HG03064 (cell line): ENCODE measurements around the gene CHN2.
"Not testable (repeated sequence)": the region's sequence is repeated elsewhere in the genome, so short reads cannot be mapped to it uniquely, and the experiment has no call there.

Experiments
- ATAC-seq: cut with Tn5 transposase; IDR thresholded peaks from one replicate; pipeline ENCODE4 v1.9.1; 2021; ENCODE audit warnings: low read depth; ENCODE audit not compliant: unreplicated experiment

The CHN2 gene

DNA sequence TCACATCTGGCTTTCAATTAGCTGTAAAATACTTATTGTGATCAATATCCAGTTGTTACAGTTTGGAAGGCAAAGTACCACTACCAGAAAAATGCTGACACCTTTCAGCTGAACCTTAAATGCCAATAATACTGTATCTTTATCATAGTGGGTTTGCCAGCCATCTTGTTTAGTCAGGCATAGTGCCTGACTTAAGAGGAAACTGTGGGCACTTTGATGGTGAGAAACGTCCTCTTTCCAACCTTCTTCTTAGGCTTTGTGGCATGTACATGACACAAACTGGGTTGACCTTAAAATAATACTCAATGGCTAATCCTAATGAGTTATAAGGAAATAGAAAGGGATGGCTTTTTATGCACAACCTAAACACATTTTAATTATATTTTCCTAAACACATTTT is 316.8 kb downstream of the CHN2 start:
- no peak for ATAC-seq

- ATAC-seq = no peak
Observed at GRCh38 chr7:29511851-29512250, 317.3 kb downstream of the CHN2 start.

DNA sequence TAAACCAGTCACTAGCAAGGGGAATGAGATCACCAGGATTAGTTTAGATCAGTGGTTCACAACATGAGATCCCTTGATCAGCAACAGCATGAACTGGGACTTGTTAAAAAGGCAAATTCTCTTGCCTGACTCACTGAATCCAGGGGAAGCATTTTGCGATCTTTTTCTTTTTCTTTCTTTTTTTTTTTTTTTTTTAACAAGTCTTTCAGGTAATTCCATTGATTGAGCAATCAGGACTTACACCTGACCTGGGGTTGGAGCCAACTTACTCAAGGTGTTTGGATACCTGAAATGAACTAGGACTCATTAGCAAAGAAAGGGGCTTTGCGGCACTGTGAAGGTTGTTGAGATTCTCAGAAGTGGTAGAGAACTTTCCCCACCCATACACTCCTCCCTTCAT is 321.9 kb downstream of the CHN2 start:
- no peak for ATAC-seq

GRCh38 chr7:29518616-29519015 is 324.0 kb downstream of the CHN2 start:
- ATAC-seq = no peak

DNA sequence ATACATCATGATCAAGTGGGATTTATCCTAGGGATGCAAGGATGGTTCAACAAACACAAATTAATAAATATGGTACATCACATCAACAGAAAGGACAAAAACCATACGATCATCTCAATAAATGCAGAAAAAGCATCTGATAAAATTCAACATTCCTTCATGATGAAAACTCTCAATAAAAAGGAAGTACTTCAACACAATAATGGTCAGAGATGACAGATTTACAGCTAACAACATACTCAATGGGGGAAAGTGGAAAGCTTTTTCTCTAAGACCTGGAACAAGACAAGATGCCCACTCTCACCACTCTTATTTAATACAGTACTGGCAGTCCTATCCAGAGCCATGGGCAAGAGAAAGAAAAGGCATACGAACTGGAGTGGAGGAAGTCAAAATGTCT is 329.2 kb downstream of the CHN2 start:
- no peak for ATAC-seq

- no peak for ATAC-seq
Observed at GRCh38 chr7:29527505-29528108, 333.0 kb downstream of the CHN2 start.

DNA sequence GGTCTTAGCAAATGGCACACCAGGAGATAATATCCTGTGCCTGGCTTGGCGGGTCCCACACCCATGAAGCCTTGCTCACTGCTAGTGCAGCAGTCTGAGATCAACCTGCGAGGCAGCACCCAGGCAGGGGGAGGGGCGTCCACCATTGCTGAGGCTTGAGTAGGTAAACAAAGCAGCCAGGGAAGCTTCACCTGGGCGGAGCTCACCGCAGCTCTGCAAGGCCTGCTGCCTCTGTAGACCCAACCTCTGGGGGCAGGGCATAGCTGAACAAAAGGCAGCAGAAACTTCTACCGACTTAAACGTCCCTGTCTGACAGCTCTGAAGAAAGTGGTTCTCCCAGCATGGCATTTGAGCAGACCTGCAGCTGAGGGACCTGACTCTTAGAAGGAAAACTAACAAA is 334.0 kb downstream of the CHN2 start:
- not testable (repeated sequence) for ATAC-seq
